NCI-H510A (cell line): ENCODE data around the gene NDUFV2.
"Not testable (repeated sequence)": the region's sequence is repeated elsewhere in the genome, so short reads cannot be mapped to it uniquely, and the experiment has no call there.

ENCODE experiments used
- DNase-seq: peaks from one replicate; lab custom pipeline; 2025; lab: John Stamatoyannopoulos, UW

Gene NDUFV2

DNA sequence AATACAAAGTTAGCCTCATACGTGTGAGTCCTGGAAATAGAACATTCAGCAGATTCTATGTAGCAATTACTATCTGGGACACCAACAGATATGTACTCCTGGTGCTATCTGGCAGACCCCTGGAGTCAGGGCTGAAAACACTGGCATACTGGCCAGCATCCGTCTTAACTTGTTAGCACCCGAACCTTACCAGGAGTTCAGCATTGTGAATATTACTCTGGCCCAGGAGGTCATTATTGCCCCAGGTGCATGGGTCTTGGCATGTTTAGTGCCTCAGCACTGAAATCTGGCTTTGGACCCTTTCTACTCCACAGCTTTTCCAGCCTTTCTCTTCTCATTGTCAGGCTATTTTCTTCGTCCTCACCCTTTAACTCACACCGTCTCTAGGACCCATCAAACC, 11.9 kb upstream of the NDUFV2 start:
- no peak for DNase-seq

- no peak for DNase-seq
These were observed 11.4 kb upstream of the NDUFV2 start for GRCh38 chr18:9091066-9091476.

- no peak for DNase-seq
These were observed 9.8 kb upstream of the NDUFV2 start for GRCh38 chr18:9092665-9093064.

DNA sequence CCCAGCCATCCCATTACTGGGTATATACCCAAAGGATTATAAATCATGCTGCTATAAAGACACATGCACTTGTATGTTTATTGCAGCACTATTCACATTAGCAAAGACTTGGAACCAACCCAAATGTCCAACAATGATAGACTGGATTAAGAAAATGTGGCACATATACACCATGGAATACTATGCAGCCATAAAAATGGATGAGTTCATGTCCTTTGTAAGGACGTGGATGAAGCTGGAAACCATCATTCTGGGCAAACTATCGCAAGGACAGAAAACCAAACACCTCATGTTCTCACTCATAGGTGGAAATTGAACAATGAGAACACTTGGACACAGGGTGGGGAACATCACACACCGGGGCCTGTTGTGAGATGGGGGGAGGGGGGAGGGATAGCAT, 9.4 kb upstream of the NDUFV2 start:
- not testable (repeated sequence) for DNase-seq

- DNase-seq = no peak
These were observed 7.9 kb upstream of the NDUFV2 start for GRCh38 chr18:9094307-9095226.

DNA sequence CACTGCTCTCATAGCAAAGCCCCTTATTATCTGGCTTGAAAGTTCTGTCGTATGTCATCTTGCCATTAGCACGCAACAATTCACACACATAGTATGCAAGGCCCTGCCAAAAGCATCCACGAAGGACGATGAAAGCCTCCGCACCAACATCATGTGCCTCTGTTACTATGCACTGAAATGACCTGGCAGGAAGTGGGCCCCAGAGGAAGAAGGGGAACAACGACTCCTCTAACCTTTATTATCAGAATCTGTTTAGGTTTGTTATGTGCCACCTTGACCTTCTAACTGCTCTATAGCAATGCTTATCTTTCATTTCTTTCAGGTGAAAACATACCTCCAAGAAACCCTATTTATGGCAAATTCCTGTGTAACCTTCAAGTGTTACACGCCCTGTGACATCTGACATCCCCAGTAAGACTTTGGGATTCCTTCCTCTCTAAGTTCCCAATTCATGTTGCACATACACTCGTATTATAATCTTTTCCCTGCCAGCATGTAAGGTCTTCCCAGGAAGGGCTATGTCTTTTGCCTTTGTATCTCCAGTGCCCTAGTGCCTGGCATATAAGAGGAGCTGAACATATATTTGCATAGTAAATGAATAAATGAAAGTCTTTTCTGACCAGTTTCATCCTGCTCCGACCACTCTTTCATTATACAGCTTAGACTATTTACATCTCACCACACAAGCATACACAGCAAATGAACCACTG, 7.0 kb upstream of the NDUFV2 start:
- DNase-seq = no peak

DNA sequence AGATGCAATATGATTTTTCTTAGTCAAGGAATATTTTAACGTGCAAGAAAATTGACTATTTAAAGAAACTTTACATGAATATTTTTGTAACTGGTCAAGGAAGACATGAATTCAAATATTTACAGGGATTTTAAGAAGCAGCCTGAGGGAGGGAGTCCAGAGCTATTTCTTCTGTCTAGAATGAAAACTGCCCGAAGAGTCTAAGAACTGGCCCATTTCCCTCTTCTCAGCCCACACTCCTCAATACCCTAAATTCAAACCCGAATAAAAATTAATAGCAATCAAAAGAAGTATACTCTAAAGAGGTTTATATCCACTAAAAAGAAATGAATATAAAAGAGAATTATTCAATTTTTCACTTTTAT, 6.5 kb upstream of the NDUFV2 start:
- no peak for DNase-seq

- no peak for DNase-seq
These were observed 5.8 kb upstream of the NDUFV2 start for GRCh38 chr18:9096685-9097084.

DNA sequence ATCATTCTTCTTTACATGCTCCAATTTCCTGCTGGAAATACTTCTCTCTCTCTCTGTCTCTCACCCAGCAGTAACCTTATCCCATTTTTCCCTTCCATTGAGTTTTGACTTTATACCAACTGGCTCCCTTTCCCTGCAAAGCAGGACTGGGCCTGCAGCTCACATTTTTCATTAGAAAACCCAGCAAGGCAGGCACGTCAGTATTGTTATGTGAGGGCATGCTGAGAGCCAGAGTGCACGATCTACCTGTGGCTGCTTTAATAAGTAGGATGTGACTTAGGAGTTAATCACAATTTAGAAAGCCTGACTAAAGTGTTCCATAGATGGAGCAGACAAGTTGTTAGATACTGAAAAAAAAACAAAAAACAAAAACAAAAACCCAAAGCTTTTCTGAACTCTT, 5.2 kb upstream of the NDUFV2 start:
- DNase-seq = no peak

DNA sequence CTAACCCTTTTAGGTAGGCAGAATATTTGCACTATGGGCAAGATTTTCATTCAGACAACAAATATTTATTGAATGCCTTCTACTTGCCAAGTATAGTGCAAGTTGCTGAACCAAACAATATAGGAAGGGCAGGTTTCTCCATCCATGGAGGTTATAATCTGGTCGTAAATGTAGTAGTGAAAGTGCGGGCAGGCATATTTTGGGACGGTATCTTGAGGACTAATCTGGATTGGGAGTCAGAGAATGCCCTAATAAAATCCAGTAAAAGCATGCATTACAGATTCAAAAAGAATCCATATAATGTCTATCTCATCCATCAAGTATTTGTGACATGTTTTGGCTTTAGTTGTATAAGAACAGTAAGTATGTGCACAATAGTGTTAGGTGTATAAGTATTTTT, 1.7 kb upstream of the NDUFV2 start:
- DNase-seq = no peak

- DNase-seq = peak; percentile 37
These were observed 580 bp upstream of the NDUFV2 start for GRCh38 chr18:9101730-9102507.

- DNase-seq = no peak
These were observed 926 bp downstream of the NDUFV2 start for GRCh38 chr18:9103376-9103873.

DNA sequence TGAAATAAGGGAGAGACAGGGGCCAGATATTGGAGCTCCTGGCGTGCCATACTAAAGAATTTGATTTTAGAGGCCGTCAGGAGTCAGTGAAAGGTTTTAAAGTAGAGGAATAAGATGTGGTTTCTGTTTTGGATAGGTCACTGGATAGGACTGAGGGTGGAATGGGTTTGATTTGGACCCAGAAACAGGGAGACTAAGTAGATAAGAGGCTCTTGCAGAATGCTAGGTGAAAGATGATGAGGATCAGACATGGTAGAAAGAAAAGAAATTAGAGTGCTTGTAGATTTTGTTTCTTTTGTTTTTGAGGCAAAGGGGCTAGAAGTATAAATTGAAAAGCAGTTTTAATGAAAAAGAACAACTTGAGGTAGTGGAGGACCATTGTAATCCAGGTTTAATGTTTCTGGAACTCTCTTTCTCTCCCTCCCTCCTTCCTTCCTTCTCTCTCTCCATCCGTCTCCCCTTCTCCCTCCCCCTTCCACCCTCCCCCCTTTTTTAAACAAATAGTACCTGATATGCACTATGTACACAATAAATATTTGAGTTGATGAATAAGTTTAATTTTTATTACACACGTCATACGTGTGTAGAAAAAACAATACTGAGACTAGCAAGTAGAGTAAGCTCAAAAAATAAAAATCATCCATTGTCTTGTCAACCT, 1.9 kb downstream of the NDUFV2 start:
- DNase-seq = no peak

DNA sequence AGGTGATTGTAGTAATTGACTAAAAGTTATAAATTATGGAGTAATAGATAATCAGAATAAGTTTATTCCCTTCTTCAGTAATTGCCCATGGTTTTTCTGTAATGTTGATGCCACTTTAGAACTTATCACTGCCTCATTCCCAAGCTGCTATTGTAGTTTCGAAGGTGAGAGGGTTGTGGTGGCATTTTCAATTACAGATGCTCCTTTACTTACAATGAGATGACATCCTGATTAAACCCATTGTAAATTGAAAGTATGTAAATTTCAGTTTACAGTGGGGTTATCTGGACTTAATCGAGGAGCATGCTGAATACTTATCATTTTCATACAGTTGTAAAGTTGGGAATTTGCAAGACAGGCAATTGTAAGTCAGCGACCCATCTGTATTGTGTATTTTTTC, 2.9 kb downstream of the NDUFV2 start:
- no peak for DNase-seq

GRCh38 chr18:9106094-9106493, 3.6 kb downstream of the NDUFV2 start:
- no peak for DNase-seq

GRCh38 chr18:9106800-9107584, 4.5 kb downstream of the NDUFV2 start:
- no peak for DNase-seq

GRCh38 chr18:9108911-9109310, 6.4 kb downstream of the NDUFV2 start:
- DNase-seq = no peak

DNA sequence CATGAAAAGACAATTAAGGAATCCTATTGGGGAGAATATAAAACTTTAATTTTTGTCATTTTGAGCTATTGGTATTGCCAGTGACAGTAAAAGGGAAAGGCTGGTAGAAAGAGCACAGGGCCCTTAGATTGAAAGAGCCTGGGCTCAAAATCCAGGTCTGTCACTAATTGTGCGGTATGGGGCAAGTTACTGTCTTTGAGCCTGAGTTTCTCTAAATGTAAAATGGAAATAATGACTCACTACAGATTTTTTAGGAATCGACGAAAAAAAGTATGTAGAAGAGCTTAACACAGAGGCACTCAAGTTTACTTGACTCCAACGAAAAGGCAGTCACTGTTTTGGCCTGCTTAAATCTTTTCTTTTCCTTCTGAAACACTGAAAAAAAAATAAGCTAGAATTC, 7.0 kb downstream of the NDUFV2 start:
- no peak for DNase-seq

DNA sequence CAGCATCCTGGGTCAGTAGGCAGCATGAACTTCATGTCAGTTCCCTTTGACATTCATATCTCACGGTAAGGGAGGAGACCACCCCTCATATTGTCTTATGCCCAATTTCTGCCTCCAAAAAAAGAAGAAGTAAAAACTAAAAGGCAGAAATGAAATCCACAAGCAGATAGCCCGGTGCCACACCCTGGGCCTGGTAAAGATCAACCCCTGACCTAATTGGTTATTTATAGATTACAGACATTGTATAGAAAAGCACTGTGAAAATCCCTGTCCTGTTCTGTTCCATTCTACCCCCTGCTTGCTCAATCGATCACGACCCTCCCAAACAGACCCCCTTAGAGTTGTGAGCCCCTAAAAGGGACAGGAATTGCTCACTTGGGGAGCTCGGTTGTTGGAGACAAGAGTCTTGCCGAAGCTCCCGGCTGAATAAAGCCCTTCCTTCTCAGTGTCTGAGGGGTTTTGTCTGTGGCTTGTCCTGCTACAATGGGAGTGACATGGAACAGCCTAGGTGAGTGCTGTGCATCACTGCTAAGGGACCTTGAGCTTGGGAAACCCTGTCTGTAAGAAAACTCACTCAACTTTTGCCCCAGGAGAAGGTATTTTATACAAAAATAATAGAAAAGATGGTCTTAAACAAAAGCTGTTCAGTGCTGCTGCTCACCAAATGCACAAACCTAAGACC, 11.1 kb downstream of the NDUFV2 start:
- no peak for DNase-seq

DNA sequence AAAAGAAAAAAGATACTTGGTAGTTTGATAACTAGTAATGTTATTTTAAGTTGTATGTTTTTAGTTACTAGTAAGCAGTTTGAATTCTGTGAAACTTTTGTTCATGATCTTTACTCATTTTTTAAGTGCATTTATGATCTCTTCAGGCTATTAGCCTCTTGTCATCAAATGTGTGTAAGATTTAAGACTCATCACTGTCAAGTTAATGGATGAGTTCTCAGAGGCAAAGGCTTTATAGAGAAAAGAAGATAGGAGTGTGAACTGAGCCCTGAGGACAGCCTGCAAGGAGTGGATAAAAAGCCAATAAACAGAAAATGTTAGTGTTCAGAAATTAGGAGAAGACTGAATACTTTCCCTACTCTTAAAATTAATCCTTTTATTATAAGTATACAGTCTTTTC, 13.5 kb downstream of the NDUFV2 start:
- no peak for DNase-seq
